SK-N-SH (cell line): ENCODE results near the gene GRK3. TPM values are rescaled to one million over a fixed set of nuclear protein-coding genes. Genes with fewer than 3 reads are reported as not detected.

Experiments
- CTCF ChIA-PET: fragments of 300-600, 350-600 bp; formaldehyde crosslinking; extraction: SDS; loops from one replicate; lab custom pipeline; 2021; lab: Yijun Ruan, JAX
- POLR2A ChIA-PET: fragments of 350-600 bp; sonication (Branson Sonifier 250); formaldehyde crosslinking; extraction: SDS; loops from one replicate; lab custom pipeline; 2020; ENCODE audit warnings: antibody characterized with exemption, inconsistent platforms; lab: Yijun Ruan, JAX
- DNase-seq: peaks from one replicate; pipeline ENCODE4 v3.0.0; 2012
- H2AFZ ChIP-seq: fragments of 200-600 bp; sonication (generic); 2 replicates; pipeline ENCODE4 v1.8.1; 2016; ENCODE audit warnings: antibody characterized with exemption, mild to moderate bottlenecking, low read depth
- H3F3A ChIP-seq: fragments of 200-600 bp; sonication (generic); replicated peaks from 2 replicates; pipeline ENCODE3; 2016; ENCODE audit warnings: antibody characterized with exemption, mild to moderate bottlenecking; ENCODE audit not compliant: insufficient read depth
- H3K27ac ChIP-seq, 2 experiments: fragments of 200-500 bp in 1 of 2; fragments of 200-600 bp in 1 of 2; sonication (Bioruptor generic) in 1 of 2; sonication (generic), shearing (Covaris generic) in 1 of 2; 2 replicates each; pipeline versions ENCODE4 v1.5.1 to v1.6.1; 2014 to 2016; ENCODE audit warnings: low read depth in 2 of 2, inconsistent platforms in 1 of 2, low read length in 1 of 2, mild to moderate bottlenecking in 1 of 2, mixed read lengths in 1 of 2
- H3K27me3 ChIP-seq: fragments of 200-600 bp; sonication (generic), shearing (Covaris generic); 2 replicates; pipeline ENCODE4 v1.6.1; 2016; ENCODE audit warnings: mixed run types; ENCODE audit not compliant: insufficient read depth
- H3K36me3 ChIP-seq, 2 experiments: fragments of 200-500 bp in 1 of 2; fragments of 200-600 bp in 1 of 2; sonication (Bioruptor generic) in 1 of 2; sonication (generic) in 1 of 2; replicated peaks in 1 of 2; 2 replicates each; pipeline versions ENCODE3 to v1.5.1; 2014 to 2016; ENCODE audit warnings: low read length in 1 of 2, mild to moderate bottlenecking in 1 of 2; ENCODE audit not compliant: insufficient read depth in 2 of 2, control insufficient read depth in 1 of 2
- H3K4me1 ChIP-seq, 2 experiments: fragments of 200-500 bp in 1 of 2; fragments of 200-600 bp in 1 of 2; sonication (Bioruptor generic) in 1 of 2; sonication (generic), shearing (Covaris generic) in 1 of 2; 2 replicates each; pipeline versions ENCODE4 v1.5.1 to v1.6.1; 2014 to 2016; ENCODE audit warnings: low read depth in 1 of 2, low read length in 1 of 2, mixed run types in 1 of 2; ENCODE audit not compliant: insufficient read depth in 2 of 2, control insufficient read depth in 1 of 2
- H3K4me2 ChIP-seq: fragments of 200-600 bp; sonication (generic), shearing (Covaris generic); 2 replicates; pipeline ENCODE4 v1.6.1; 2017; ENCODE audit warnings: mixed run types
- H3K4me3 ChIP-seq, 2 experiments: fragments of 200-500 bp in 1 of 2; fragments of 200-600 bp in 1 of 2; sonication (Bioruptor generic) in 1 of 2; sonication (generic), shearing (Covaris generic) in 1 of 2; 2 replicates each; pipeline versions ENCODE4 v1.5.1 to v1.8.1; 2014 to 2016; ENCODE audit warnings: low read depth in 2 of 2, inconsistent platforms in 1 of 2, low read length in 1 of 2, mild to moderate bottlenecking in 1 of 2, mixed read lengths in 1 of 2, moderate library complexity in 1 of 2
- H3K79me2 ChIP-seq: fragments of 200-600 bp; sonication (generic); 2 replicates; pipeline ENCODE4 v1.8.1; 2017; ENCODE audit warnings: mild to moderate bottlenecking; ENCODE audit not compliant: insufficient read depth
- H3K9ac ChIP-seq: fragments of 200-600 bp; sonication (generic); 2 replicates; pipeline ENCODE4 v1.6.1; 2017; ENCODE audit warnings: mixed run types
- H3K9me2 ChIP-seq: fragments of 200-600 bp; sonication (generic); 2 replicates; pipeline ENCODE4 v1.6.1; 2017; ENCODE audit warnings: mixed run types
- H3K9me3 ChIP-seq: fragments of 200-600 bp; sonication (generic); 2 replicates; pipeline ENCODE4 v1.6.1; 2017; ENCODE audit warnings: mixed run types, mild to moderate bottlenecking, moderate library complexity
- H4K20me1 ChIP-seq: fragments of 200-600 bp; sonication (generic); 2 replicates; pipeline ENCODE4 v1.6.1; 2017; ENCODE audit warnings: mild to moderate bottlenecking, mixed run types; ENCODE audit not compliant: insufficient read depth
- CHD2 ChIP-seq: fragments of 150-350 bp; IDR thresholded peaks from 2 replicates; pipeline ENCODE4 v1.6.1; 2018; ENCODE audit warnings: low read length; ENCODE audit not compliant: partially characterized antibody
- ELF1 ChIP-seq: IDR thresholded peaks from 2 replicates; pipeline ENCODE4 v1.4.0; 2012
- EP300 ChIP-seq, 2 experiments: IDR thresholded peaks; 2 replicates each; pipeline versions ENCODE4 v1.4.0 to v1.6.1; 2012; ENCODE audit warnings: borderline replicate concordance in 1 of 2, low read depth in 1 of 2, low read length in 1 of 2
- EZH2phosphoT487 ChIP-seq: fragments of 200-600 bp; sonication (generic); IDR thresholded peaks from 2 replicates; pipeline ENCODE4 v1.6.1; 2017; ENCODE audit warnings: low read depth, mixed run types, mild to moderate bottlenecking, antibody characterized with exemption, moderate library complexity, borderline replicate concordance
- FOXJ3 ChIP-seq: sonication (generic); formaldehyde crosslinking; IDR thresholded peaks from 2 replicates; pipeline ENCODE4 v1.5.1; 2020; ENCODE audit warnings: mild to moderate bottlenecking, missing genetic modification reagents
- FOXM1 ChIP-seq: IDR thresholded peaks from 2 replicates; pipeline ENCODE4 v1.4.0; 2012; ENCODE audit warnings: low read depth, mild to moderate bottlenecking
- GABPA ChIP-seq: IDR thresholded peaks from 2 replicates; pipeline ENCODE4 v1.4.0; 2012; ENCODE audit warnings: low read depth, mild to moderate bottlenecking
- GATA2 ChIP-seq: sonication (generic); formaldehyde crosslinking; IDR thresholded peaks from 2 replicates; pipeline ENCODE4 v1.5.0; 2020; ENCODE audit warnings: mild to moderate bottlenecking, missing genetic modification reagents
- IRF3 ChIP-seq: fragments of 150-350 bp; IDR thresholded peaks from 2 replicates; pipeline ENCODE4 v1.6.1; 2016; ENCODE audit warnings: mild to moderate bottlenecking, low read depth, low read length
- JUND ChIP-seq: IDR thresholded peaks from 2 replicates; pipeline ENCODE4 v1.4.0; 2012
- MEF2A ChIP-seq: IDR thresholded peaks from 2 replicates; pipeline ENCODE4 v1.4.0; 2012; ENCODE audit warnings: low read depth, borderline replicate concordance
- NFIC ChIP-seq: IDR thresholded peaks from 2 replicates; pipeline ENCODE4 v1.4.0; 2012; ENCODE audit warnings: borderline replicate concordance
- RAD21 ChIP-seq: IDR thresholded peaks from 2 replicates; pipeline ENCODE4 v1.6.1; 2012; ENCODE audit warnings: mild to moderate bottlenecking, low read length
- RCOR1 ChIP-seq: fragments of 150-350 bp; IDR thresholded peaks from 2 replicates; pipeline ENCODE4 v1.6.1; 2017; ENCODE audit warnings: antibody characterized with exemption, low read length
- RXRA ChIP-seq: IDR thresholded peaks from 2 replicates; pipeline ENCODE4 v1.4.0; 2012; ENCODE audit warnings: low read depth, mild to moderate bottlenecking, borderline replicate concordance
- SIN3A ChIP-seq: IDR thresholded peaks from 2 replicates; pipeline ENCODE4 v1.6.1; 2012; ENCODE audit warnings: low read depth, mild to moderate bottlenecking, low read length, moderate library complexity, borderline replicate concordance
- SMC3 ChIP-seq: IDR thresholded peaks from 2 replicates; pipeline ENCODE4 v1.6.1; 2012; ENCODE audit warnings: low read depth, low read length, improper control_type of control experiment
- TAF1 ChIP-seq: IDR thresholded peaks from 2 replicates; pipeline ENCODE4 v1.6.1; 2012; ENCODE audit warnings: low read depth, mild to moderate bottlenecking, low read length, moderate library complexity, borderline replicate concordance
- TCF12 ChIP-seq: IDR thresholded peaks from 2 replicates; pipeline ENCODE4 v1.4.0; 2012
- TEAD4 ChIP-seq: IDR thresholded peaks from 2 replicates; pipeline ENCODE4 v1.4.0; 2012; ENCODE audit warnings: mild to moderate bottlenecking, borderline replicate concordance; ENCODE audit not compliant: insufficient read depth
- YY1 ChIP-seq: IDR thresholded peaks from 2 replicates; pipeline ENCODE4 v1.4.0; 2012; ENCODE audit warnings: low read depth, mild to moderate bottlenecking
- ZBTB33 ChIP-seq: IDR thresholded peaks from 2 replicates; pipeline ENCODE4 v1.4.0; 2012; ENCODE audit warnings: low read depth, borderline replicate concordance
- WGBS: methylation state at CpG from one replicate; pipeline ENCODE4 v1.1.6; 2017; ENCODE audit warnings: low lambda C conversion rate; 5-methylcytosine and 5-hydroxymethylcytosine counted together
- polyA plus RNA-seq, 3 experiments: library from polyadenylated mRNA; depleted of rRNA; stranded (reverse); fragments of >200 nt; gene quantifications; 2 replicates each; pipeline ENCODE4 v1.2.3, GENCODE V29; 2012
- TF ChIP-seq, protein P1 (sequence below): IDR thresholded peaks from 2 replicates; pipeline ENCODE4 v1.4.0; 2012; ENCODE audit warnings: low read depth, borderline replicate concordance

GRK3 gene
- polyA plus RNA-seq, 1 of the 3 experiments (the other 2 are of a cell fraction): 1.3 TPM

DNA sequence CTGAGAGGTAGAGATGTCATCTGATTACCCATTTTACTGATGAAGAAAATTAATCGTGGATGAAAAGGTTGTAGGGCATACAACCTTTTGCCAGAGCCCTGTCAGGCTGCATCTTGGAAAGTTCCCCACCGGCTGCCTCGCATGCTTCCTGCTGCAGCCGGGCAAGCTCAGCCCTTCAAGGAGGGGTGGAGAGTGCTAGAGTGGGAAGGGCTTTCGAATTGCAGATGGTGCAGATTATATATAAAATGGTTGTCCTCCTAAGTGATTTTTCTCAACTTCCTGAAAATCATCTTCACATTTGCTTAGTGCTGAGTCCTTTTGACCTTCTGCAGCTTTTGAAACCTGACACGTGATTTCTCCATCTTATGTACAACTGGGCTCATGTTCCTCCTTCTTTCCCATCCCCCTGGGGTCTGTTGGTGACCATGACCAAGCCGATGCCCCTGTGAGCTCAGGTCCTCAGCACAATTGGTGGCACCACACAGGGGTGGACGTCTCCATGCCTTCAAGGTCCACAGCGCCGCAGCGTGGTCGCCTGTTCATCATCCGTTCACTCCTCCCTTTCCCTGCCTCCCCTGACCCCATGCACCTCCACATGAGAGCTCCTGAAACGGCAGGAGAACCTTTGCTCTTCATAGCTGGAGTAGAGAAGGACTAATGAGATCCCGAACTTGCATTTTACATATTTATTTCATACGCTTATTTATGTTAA lies 129.9 kb downstream of the GRK3 start (continued):
- TF ChIP-seq TAF1: no peak
- TF ChIP-seq EZH2phosphoT487: no peak
- TF ChIP-seq ZBTB33: no peak
- TF ChIP-seq, protein P1, sequence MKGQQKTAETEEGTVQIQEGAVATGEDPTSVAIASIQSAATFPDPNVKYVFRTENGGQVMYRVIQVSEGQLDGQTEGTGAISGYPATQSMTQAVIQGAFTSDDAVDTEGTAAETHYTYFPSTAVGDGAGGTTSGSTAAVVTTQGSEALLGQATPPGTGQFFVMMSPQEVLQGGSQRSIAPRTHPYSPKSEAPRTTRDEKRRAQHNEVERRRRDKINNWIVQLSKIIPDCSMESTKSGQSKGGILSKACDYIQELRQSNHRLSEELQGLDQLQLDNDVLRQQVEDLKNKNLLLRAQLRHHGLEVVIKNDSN: no peak
- no peak for TF ChIP-seq ELF1
- TF ChIP-seq FOXM1: no peak
- TF ChIP-seq, all 33 proteins: peak for 0

- Histone ChIP-seq H3K4me3 (no peak overlapping the region), H2AFZ (no peak overlapping the region), H3K27ac (peak overlapping the region in 1 of 2 experiments; percentile 98; a peak in 2 of 4 replicates), H3K9ac (no peak overlapping the region), H3K36me3 (peaks cover 0 to 11% of the 10 kb centered on the region in 2 experiments), H4K20me1 (no peaks in the 10 kb centered on the region), H3K79me2 (no peaks in the 10 kb centered on the region), H3K27me3 (no peaks in the 10 kb centered on the region), H3F3A (no peaks in the 10 kb centered on the region), H3K9me3 (no peaks in the 10 kb centered on the region), H3K4me2 (no peak overlapping the region)
- ChIA-PET POLR2A (no interaction called here), CTCF (interaction anchor here (0.7 to 1.9 kb wide), 4 partner anchors 11 to 78 kb away, joined by 3 to 7 read pairs (median 4); no protein-coding TSS in a partner anchor)
- 84% methylated on average over 5 of the region's 5 CpGs for WGBS
- TF ChIP-seq, protein P1: no peak
- no peak for TF ChIP-seq RXRA
- no peak for TF ChIP-seq GABPA
- TF ChIP-seq SMC3: no peak
- TF ChIP-seq MEF2A: no peak
- TF ChIP-seq IRF3: no peak
- TF ChIP-seq NFIC: no peak
- no peak for TF ChIP-seq FOXJ3
- no peak for TF ChIP-seq GATA2
- TF ChIP-seq CHD2: no peak
- TF ChIP-seq EP300 (IDR thresholded peaks at IDR 0.05; ENCODE audit: borderline replicate concordance in 1 of 2, low read depth in 1 of 2, low read length in 1 of 2): no peak
- no peak for TF ChIP-seq RAD21
- TF ChIP-seq SIN3A: no peak
- TF ChIP-seq TCF12: no peak
- no peak for TF ChIP-seq YY1
- no peak for TF ChIP-seq FOXM1
- TF ChIP-seq JUND: no peak
- TF ChIP-seq RCOR1: no peak
- TF ChIP-seq TEAD4: no peak
- TF ChIP-seq, all 33 proteins: peak for 0
- peaks cover 0 to 75% of the 10 kb centered on the region in 2 experiments; a peak in 2 of 4 replicates for H3K4me1 ChIP-seq
- no peaks in the 10 kb centered on the region for H3K9me2 ChIP-seq
- no peak for DNase-seq
These were observed 130.7 kb downstream of the GRK3 start for GRCh38 chr22:25695146-25695545.
